Measurements from ENCODE around the gene NOP10. TPM values are rescaled to one million over a fixed set of nuclear protein-coding genes. Genes with fewer than 3 reads are reported as not detected.

Gene NOP10
- total RNA-seq, 1 donor from 2014 or later: 222 TPM

DNA sequence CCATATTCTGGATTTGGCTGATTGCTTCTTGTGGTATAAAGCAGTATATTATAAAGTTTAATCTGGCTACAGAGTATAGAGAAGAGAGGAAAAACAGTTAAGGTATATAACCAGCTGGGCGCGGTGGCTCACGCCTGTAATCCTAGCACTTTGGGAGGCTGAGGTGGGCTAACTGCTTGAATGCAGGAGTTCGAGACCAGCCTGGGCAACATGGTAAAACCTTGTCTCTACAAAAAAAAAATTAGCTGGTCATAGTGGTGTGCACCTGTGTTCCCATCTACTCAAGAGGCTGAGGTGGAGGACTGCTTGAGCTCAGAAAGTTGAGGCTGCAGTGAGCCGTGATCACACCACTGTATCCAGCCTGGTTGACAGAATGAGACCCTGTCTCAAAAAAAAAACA is 12.7 kb downstream of the NOP10 start:
- no peak for DNase-seq

DNA sequence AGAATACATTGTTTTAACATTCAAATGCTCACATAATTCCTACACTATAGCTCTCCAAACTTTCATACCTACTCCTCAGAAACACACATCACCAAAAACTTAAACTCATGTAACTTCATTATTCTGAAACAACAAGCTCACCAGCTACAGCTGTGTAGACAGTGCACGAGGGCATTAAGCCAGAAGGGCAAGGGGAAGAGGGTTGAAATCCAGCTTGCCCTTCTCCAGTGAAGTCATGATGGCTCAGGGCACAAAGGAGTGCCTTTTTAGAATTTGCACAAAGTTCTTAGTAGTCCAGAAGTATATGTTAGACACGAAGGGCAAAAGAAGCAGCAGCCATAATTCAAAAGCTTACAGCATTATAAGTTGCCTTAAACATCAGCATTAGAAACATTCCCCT is 13.9 kb downstream of the NOP10 start:
- DNase-seq: no peak

- DNase-seq: no peak
Observed at GRCh38 chr15:34327906-34328305, 15.0 kb downstream of the NOP10 start.

- DNase-seq: no peak
Observed at GRCh38 chr15:34325368-34325767, 17.6 kb downstream of the NOP10 start.

DNA sequence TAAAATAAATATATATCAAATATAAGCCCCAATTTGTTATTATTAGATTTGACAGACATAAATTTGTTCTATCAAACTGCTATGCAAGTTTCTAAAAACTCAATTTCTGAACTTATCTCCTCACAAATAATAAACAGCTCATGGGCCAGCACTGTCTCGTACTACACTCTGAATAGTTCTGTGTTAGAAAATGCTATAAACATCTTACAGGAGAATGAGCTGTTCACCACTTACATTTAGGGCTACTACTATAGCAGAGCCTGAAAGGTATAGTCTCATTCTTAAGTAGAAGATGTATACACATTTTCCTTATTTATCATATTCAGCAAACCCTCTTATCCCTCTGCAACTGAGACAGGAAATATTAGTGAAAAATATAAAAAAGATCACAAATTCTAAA is 18.0 kb downstream of the NOP10 start:
- DNase-seq: no peak

GRCh38 chr15:34323217-34323616 is 19.7 kb downstream of the NOP10 start:
- no peak for DNase-seq

DNA sequence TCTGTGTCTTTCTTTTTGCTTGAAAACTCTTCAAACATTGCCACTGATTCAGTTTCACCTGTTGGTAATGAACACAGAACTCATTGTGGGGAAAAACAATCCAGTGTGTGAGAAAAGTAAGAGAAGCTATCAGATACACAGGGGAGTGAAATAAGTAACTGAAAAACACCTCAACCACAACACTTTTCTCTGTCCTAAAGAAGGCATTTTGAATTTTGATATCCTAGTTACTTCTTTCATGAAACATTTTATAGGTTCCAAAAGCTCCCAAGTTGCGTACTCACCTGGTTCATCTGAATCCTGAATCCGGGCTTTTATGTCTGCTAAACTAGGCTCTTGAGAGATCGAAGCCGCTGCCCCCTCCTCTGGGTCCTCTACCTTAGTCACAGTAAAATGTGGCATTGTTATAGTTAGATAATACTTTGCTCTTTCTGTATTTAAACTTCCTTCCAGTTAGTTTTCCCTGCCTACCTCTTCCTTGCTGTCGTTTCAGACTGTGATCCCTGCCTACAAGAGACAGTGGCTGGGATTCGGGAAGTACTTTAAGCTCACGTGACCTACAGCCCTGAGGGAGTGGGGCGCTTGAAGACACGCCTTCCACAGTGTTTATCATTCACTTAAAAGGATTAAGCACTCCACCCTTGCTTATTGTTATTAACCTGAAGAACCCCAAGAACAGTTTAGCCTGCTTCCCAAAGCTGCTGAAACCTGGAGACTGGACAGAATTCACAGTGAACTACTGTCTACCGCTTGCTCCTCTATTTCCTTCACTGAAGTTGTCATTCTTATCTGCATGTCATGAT is 24.5 kb downstream of the NOP10 start:
- peak; percentile 77 for DNase-seq

DNA sequence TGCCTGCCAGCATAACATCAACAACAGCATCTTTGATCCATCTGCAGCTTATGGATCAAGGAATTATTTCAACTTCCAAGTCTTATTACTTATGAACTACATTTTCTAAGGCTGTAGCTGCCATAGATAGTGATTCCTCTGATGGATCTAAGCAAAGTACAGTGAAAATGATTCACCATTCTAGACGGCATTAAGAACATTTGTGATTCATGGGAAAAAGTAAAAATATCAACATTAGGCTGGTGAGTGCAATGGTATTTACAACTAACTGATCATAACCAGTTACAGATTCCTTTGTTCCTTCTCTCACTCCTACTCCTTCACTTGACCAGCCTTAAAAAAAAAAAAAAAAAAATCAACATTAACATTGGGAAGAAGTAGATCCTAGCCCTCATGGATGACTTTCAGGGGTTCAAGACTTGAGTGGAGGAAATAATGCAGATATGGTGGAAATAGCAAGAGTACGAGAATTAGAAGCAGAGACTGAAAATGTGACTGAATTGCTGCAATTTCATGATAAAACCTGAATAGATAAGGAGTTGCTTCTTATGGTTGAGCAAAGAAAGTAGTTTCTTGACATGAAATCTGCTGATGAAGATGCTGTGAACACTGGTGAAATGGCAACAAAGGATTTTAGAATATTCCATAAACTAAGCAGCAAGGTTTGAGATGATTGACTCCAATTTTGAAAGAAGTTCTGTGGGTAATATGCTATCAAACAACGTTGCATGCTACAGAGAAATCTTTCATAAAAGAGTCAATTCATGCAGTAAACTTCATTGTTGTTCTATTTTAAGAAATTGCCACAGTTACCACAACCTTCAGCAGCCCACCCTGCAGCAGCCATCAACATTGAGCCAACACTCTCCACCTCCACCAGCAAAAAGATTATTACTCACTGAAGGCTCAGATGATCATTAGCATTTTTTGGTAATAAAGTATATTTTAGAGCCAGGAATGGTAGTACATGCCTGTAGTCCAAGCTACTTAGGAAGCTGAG is 28.1 kb downstream of the NOP10 start:
- no peak for DNase-seq

- DNase-seq: no peak
Observed at GRCh38 chr15:34311563-34311962, 31.4 kb downstream of the NOP10 start.

GRCh38 chr15:34304613-34305012 is 38.3 kb downstream of the NOP10 start:
- DNase-seq: no peak

DNA sequence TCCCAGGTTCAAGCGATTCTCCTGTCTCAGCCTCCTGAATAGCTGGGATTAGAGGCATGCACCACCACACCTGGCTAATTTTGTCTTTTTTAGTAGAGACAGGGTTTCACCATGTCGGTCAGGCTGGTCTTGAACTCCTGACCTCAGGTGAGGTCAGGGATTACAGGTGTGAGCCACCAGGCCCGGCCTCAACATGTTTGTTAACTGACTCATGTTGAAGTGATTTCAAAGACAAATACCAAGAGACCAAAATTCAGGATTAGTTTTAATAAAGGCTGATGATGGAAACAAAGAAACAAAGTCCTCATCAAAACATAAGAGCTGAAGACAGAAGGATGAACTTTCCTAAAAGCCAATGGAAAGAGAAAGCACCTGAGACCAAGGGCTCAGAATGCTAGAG is 41.9 kb downstream of the NOP10 start:
- DNase-seq: no peak

DNA sequence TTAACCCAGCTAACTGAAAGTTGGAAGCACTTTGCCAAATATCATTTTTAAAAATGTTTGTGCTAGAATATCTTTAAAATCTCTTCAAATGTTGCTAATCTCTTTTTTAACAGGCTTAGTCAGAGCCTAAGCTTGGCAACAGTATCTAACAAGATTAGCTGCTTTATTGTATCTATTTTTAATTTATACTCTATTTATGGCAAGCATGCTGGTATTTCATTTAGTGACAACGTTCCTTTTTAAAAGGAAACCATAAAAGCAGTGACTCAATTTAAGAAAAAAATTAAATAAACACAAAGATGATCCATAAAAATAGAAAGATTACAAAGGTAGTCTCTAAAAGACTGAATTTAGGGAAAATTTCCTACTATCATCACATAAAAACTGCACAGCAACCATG is 45.9 kb downstream of the NOP10 start:
- DNase-seq: peak; percentile 25

DNA sequence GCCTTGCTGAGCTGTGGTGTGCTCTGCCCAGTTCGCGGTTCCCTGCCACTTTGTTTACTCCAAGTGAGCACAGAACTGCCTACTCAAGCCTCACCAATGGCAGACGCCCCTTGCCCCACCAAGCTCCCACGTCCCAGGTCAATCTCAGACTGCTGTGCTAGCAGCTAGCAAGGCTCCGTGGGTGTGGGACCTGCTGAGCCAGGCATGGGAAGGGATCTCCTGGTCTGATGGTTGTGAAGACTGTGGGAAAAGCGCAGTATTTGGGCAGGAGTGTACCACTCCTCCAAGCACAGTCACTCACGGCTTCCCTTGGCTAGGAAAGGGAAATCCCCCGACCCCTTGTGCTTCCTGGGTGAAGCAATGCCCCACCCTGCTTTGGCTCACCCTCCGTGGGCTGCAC is 50.3 kb downstream of the NOP10 start:
- no peak for DNase-seq

Other genes with a start within 250 kb of the NOP10 start
- 23.7 and 37.1 TPM in 2 replicates for gene EMC7, start 241.3 kb downstream of the NOP10 start, total RNA-seq
- gene PGBD4, start 241.1 kb downstream of the NOP10 start, total RNA-seq: 1.2 and 1.3 TPM in 2 replicates
- gene KATNBL1, start 133.0 kb downstream of the NOP10 start, total RNA-seq: 43.5 and 54.8 TPM in 2 replicates
- gene EMC4, start 118.1 kb downstream of the NOP10 start, total RNA-seq: 110 and 164 TPM in 2 replicates
- 23.8 and 42.8 TPM in 2 replicates for gene SLC12A6, start 5.4 kb downstream of the NOP10 start, total RNA-seq
- not detected in 2 replicates for gene NUTM1, start 179 bp upstream of the NOP10 start, total RNA-seq
- gene LPCAT4, start 24.1 kb upstream of the NOP10 start, total RNA-seq: 8.5 and 9.5 TPM in 2 replicates
- gene GOLGA8A, start 94.7 kb upstream of the NOP10 start, total RNA-seq: 8.0 and 8.8 TPM in 2 replicates
- gene GOLGA8B, start 240.5 kb upstream of the NOP10 start, total RNA-seq: 7.1 and 28.6 TPM in 2 replicates

All from dermis blood vessel endothelial cell (primary cell).